Brain microvascular endothelial cell (primary cell): Measurements from ENCODE around the gene MYBPHL.
A peak's percentile ranks its signal among the peaks of the same experiment; 100 is the strongest.

Experiments used
- DNase-seq: peaks from one replicate; pipeline ENCODE4 v3.0.0-alpha.2; 2020
- H3K27ac ChIP-seq: fragments of 250-450 bp; sonication (Bioruptor Pico); 2 replicates; pipeline ENCODE4 v1.5.1; 2020; ENCODE audit warnings: mild to moderate bottlenecking, moderate library complexity
- H3K27me3 ChIP-seq: fragments of 250-450 bp; sonication (Bioruptor Pico); replicated peaks from 2 replicates; pipeline ENCODE4 v1.5.1; 2020; ENCODE audit warnings: mild to moderate bottlenecking
- H3K36me3 ChIP-seq: fragments of 250-450 bp; sonication (Bioruptor Pico); replicated peaks from 2 replicates; pipeline ENCODE4 v1.5.1; 2020; ENCODE audit warnings: mild to moderate bottlenecking
- H3K4me3 ChIP-seq: 2 replicates; pipeline ENCODE4 v1.5.1; 2011; ENCODE audit warnings: low read depth, mild to moderate bottlenecking, control low read depth, low read length, moderate library complexity
- in situ Hi-C: cut with HindIII; loops from 2 replicates; pipeline ENCODE4 v1.10.0; 2017; ENCODE audit warnings: low sequenced_read_pairs, low pct_ligation_motif_present
- TF ChIP-seq, protein P1 (sequence below): IDR thresholded peaks from 2 replicates; pipeline ENCODE4 v1.5.1; 2011; ENCODE audit warnings: low read depth, mild to moderate bottlenecking, moderate library complexity, low read length, control low read depth, inconsistent platforms; ENCODE audit errors: missing control alignments

Gene MYBPHL

DNA sequence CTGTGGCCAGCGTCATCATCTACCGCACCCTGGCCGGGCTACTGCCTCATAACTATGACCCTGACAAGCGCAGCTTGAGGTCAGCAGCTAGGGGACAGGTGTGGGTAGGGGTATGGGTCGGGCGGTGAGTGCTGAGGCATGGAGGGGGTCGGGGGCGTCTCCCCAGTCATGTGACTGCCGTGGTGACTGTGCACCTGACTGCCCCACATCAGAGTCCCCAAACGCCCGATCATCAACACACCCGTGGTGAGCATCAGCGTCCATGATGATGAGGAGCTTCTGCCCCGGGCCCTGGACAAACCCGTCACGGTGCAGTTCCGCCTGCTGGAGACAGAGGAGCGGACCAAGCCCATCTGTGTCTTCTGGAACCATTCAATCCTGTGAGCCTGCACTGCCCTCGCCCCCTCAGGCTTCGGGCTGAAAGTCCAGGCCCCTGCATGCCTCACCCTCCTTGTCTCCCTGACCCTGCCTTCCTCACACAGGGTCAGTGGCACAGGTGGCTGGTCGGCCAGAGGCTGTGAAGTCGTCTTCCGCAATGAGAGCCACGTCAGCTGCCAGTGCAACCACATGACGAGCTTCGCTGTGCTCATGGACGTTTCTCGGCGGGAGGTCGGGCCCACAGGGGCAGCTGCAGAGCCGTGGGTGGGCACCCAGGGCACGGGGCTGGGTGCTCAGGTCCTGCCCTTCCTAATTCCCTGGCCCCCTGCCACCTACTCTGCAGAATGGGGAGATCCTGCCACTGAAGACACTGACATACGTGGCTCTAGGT lies 37.4 kb downstream of the MYBPHL start:
- in situ Hi-C loops: no loop called here
- H3K27me3 ChIP-seq: no peaks in the 10 kb centered on the region
- TF ChIP-seq, protein P1, sequence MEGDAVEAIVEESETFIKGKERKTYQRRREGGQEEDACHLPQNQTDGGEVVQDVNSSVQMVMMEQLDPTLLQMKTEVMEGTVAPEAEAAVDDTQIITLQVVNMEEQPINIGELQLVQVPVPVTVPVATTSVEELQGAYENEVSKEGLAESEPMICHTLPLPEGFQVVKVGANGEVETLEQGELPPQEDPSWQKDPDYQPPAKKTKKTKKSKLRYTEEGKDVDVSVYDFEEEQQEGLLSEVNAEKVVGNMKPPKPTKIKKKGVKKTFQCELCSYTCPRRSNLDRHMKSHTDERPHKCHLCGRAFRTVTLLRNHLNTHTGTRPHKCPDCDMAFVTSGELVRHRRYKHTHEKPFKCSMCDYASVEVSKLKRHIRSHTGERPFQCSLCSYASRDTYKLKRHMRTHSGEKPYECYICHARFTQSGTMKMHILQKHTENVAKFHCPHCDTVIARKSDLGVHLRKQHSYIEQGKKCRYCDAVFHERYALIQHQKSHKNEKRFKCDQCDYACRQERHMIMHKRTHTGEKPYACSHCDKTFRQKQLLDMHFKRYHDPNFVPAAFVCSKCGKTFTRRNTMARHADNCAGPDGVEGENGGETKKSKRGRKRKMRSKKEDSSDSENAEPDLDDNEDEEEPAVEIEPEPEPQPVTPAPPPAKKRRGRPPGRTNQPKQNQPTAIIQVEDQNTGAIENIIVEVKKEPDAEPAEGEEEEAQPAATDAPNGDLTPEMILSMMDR: no peak
- no peak overlapping the region for H3K4me3 ChIP-seq
- no peaks in the 10 kb centered on the region for H3K36me3 ChIP-seq
- DNase-seq: no peak
- H3K27ac ChIP-seq: no peak overlapping the region

DNA sequence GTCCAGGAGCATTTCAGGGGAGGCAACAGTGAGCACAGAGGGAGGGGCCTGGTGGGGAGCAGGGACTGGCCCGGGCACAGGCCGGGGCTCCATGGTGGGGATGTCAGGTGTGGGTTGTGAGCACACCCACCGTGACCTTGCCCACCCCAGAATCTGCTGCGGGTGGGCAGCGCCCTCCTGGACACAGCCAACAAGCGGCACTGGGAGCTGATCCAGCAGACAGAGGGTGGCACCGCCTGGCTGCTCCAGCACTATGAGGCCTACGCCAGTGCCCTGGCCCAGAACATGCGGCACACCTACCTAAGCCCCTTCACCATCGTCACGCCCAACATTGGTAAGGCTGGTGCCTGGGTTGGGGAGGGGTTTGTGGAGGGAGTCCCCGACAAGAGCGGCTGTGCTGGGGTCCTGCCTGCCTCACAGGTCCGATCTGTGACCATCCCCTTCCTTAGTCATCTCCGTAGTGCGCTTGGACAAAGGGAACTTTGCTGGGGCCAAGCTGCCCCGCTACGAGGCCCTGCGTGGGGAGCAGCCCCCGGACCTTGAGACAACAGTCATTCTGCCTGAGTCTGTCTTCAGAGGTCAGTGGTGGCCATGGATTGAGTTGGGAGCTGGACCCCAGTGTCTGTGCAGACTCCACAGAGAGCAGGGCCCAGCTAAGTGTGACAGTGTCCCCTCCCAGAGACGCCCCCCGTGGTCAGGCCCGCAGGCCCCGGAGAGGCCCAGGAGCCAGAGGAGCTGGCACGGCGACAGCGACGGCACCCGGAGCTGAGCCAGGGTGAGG lies 38.2 kb downstream of the MYBPHL start:
- DNase-seq: no peak
- Histone ChIP-seq H3K27ac (no peak overlapping the region), H3K27me3 (no peaks in the 10 kb centered on the region), H3K4me3 (no peak overlapping the region), H3K36me3 (no peaks in the 10 kb centered on the region)
- in situ Hi-C loops: no loop called here
- TF ChIP-seq, protein P1: no peak

DNA sequence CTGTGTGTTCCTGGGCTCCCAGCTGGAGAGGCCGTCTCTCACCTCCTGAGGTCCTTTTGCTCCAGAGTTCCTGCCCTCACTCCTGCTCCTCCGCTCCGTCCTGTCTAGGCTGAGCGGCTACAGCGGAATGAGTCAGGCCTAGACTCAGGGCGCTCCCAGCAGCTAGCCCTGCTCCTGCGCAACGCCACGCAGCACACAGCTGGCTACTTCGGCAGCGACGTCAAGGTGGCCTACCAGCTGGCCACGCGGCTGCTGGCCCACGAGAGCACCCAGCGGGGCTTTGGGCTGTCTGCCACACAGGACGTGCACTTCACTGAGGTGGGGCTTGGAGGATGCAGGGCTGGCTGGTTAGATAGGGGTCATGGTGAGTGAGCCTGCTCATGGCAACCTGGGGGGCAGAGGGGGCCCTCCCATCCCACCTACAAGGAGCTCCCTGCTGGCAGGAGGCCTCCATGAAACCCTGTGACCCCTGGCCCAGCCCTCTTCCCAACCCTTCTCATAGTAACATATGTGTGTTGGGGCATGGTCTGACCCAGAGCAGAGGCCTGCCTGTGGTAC lies 39.0 kb downstream of the MYBPHL start:
- in situ Hi-C loops: no loop called here
- TF ChIP-seq, protein P1: no peak
- no peaks in the 10 kb centered on the region for H3K36me3 ChIP-seq

DNA sequence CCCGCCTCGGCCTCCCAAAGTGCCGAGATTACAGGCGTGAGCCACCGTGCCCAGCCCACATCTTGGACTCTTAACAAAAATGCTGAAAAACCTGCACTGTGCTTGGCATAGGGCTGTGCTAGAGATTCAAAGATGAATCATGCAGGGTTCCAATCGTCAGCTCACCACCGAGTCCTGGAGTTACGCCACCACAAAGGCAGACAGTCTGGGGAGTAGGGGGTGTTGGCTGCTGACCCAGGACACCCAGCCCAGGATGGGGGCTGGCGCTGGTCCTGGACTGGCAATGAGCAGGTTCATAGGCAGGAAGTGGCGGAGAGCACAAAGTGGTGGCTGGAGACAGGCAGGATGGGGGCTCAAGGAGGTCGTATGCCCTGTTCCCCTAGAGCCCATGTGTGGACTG lies 39.8 kb downstream of the MYBPHL start:
- peak; percentile 46 for DNase-seq
- TF ChIP-seq, protein P1: no peak
- no peak overlapping the region for H3K4me3 ChIP-seq
- no peaks in the 10 kb centered on the region for H3K27me3 ChIP-seq
- in situ Hi-C loops: no loop called here
- no peaks in the 10 kb centered on the region for H3K36me3 ChIP-seq
- no peak overlapping the region for H3K27ac ChIP-seq

More for the DNA sequence above, 39.0 kb downstream of the MYBPHL start:
- no peak overlapping the region for H3K4me3 ChIP-seq
- no peak overlapping the region for H3K27ac ChIP-seq
- no peak for DNase-seq
- H3K27me3 ChIP-seq: no peaks in the 10 kb centered on the region

DNA sequence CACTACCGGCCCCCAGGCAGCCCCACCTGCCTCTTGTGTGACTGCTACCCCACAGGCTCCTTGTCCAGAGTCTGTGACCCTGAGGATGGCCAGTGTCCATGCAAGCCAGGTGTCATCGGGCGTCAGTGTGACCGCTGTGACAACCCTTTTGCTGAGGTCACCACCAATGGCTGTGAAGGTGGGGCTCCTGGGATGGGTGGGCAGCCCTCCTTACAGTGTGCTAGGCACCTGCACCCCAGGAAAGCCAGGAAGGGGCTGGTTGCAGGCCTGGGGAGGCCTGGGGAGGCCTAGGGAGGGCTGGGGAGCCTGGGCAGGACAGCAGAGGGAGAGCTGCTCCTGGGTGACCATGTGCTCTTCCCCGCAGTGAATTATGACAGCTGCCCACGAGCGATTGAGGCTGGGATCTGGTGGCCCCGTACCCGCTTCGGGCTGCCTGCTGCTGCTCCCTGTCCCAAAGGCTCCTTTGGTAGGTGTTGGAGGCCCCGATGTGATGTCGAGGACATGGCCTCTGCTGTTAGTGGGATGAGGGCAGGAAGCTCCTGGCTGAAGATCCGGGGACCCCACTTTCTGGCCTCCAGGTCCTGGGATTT lies 41.0 kb downstream of the MYBPHL start:
- TF ChIP-seq, protein P1: no peak
- no peak overlapping the region for H3K4me3 ChIP-seq
- in situ Hi-C loops: no loop called here
- H3K36me3 ChIP-seq: no peaks in the 10 kb centered on the region
- no peak overlapping the region for H3K27ac ChIP-seq
- DNase-seq: no peak
- no peaks in the 10 kb centered on the region for H3K27me3 ChIP-seq
